Pancreas (tissue), 10 donors: ENCODE data around the gene RBPMS2. TPM values are rescaled to one million over a fixed set of nuclear protein-coding genes. Genes with fewer than 3 reads are reported as not detected.

ENCODE experiments used
- ATAC-seq, 4 donors: fragments of 200-7000 bp; cut with Tn5 transposase; one replicate each; pipeline versions ENCODE4 v1.8.0 to v1.9.1; 2020; ENCODE audit warnings: mild to moderate bottlenecking in 4 of 4, moderate library complexity in 4 of 4
- DNase-seq, 6 donors: peaks; one replicate each; pipeline ENCODE4 v3.0.0-alpha.2; 2020
- FAIRE-seq: peaks from 2 replicates; lab custom pipeline; 2012; peaks lifted over from hg19 to GRCh38; lab: Jason Lieb, UNC
- H3K27ac ChIP-seq, 4 donors: fragments of 200-600 bp; sonication (generic); 1 replicate in 3 of 4; 2 replicates in 1 of 4; pipeline versions ENCODE4 v1.5.0 to v1.8.0; 2020
- H3K27me3 ChIP-seq, 4 donors: fragments of 200-600 bp; one replicate each; pipeline ENCODE4 v1.8.0; 2021
- H3K36me3 ChIP-seq, 3 donors: fragments of 200-600 bp; sonication (generic) in 1 of 3; one replicate each; pipeline versions ENCODE4 v1.5.0 to v1.8.0; 2020 to 2021
- H3K4me1 ChIP-seq, 3 donors: fragments of 200-600 bp; one replicate each; pipeline ENCODE4 v1.8.0; 2021
- H3K4me3 ChIP-seq, 4 donors: fragments of 200-600 bp; sonication (generic) in 2 of 4; one replicate each; pipeline versions ENCODE4 v1.5.0 to v1.8.0; 2020 to 2021
- H3K9me3 ChIP-seq, 4 donors: fragments of 200-600 bp; one replicate each; pipeline ENCODE4 v1.8.0; 2021
- WGBS, 2 donors: extraction: QIAGEN DNeasy Blood & Tissue Kit; methylation state at CpG; one replicate each; pipeline ENCODE4 v1.1.7; 2013; 5-methylcytosine and 5-hydroxymethylcytosine counted together
- intact Hi-C, 3 donors: fragments of 100-400 bp; cut with DNase I; formaldehyde crosslinking; loops; one replicate each; pipeline versions ENCODE4 v1.11.1 to v1.14.2; 2022
- polyA plus RNA-seq, 2 donors: library from polyadenylated mRNA; stranded (reverse); fragments of 200-250 nt; gene quantifications; one replicate each; pipeline ENCODE4 v1.2.3, GENCODE V29; 2013
- total RNA-seq, 6 donors: library from RNA; stranded (reverse); fragmentation: NEBNext Ultra II Directional in 4 of 6; extraction: Animal tissue kit (Norgen Biotek cat#: 25700) in 4 of 6; gene quantifications; one replicate each; pipeline versions ENCODE4 v1.2.1 to v1.2.4, GENCODE V29; 2021 to 2023
- TF ChIP-seq, protein P1 (sequence below), 4 donors: fragments of 200-600 bp; sonication (generic) in 3 of 4; IDR thresholded peaks; one replicate each; pipeline versions ENCODE4 v1.5.0 to v1.8.0; 2021; ENCODE audit warnings: antibody characterized with exemption in 4 of 4
- donor health status: healthy with polysubstance abuse.
- donor health status: DM: no; HTN: no; CAD: no; lungs with moderate emphysema.
- donor health status: DM: no; HTN: no; CAD: no.
- donor health status: control.
- donor health status: control.
- donor health status: Bipolar disorder and iron deficiency.
- donor health status: DM: yes; HTN: yes; CAD: no.
- donor health status: DM: no; HTN: no; CAD: no.
- donor health status: DM: no; HTN: no; CAD: no.
- donor health status: DM: yes; HTN: yes; CAD: no.

The RBPMS2 gene
- total and polyA plus RNA-seq, 8 donors, result 0.52 to 2.3 (median 1.3) TPM

- ATAC-seq (no peak), FAIRE-seq (no peak), DNase-seq (no peak)
- Histone ChIP-seq H3K27ac (no peak overlapping the region), H3K4me1 (no peaks in the 10 kb centered on the region), H3K9me3 (no peaks in the 10 kb centered on the region), H3K36me3 (no peaks in the 10 kb centered on the region), H3K27me3 (no peaks in the 10 kb centered on the region), H3K4me3 (no peak overlapping the region)
- WGBS, 2 donors, result 65 to 74% methylated on average over 5 of the region's 5 CpGs
- intact Hi-C loops, result loop anchor here (5.0 to 10.0 kb wide), 3 partner anchors 77 to 185 kb away; partner anchors contain the start of gene ANKDD1A (in 1 of the 3)
- TF ChIP-seq, protein P1, sequence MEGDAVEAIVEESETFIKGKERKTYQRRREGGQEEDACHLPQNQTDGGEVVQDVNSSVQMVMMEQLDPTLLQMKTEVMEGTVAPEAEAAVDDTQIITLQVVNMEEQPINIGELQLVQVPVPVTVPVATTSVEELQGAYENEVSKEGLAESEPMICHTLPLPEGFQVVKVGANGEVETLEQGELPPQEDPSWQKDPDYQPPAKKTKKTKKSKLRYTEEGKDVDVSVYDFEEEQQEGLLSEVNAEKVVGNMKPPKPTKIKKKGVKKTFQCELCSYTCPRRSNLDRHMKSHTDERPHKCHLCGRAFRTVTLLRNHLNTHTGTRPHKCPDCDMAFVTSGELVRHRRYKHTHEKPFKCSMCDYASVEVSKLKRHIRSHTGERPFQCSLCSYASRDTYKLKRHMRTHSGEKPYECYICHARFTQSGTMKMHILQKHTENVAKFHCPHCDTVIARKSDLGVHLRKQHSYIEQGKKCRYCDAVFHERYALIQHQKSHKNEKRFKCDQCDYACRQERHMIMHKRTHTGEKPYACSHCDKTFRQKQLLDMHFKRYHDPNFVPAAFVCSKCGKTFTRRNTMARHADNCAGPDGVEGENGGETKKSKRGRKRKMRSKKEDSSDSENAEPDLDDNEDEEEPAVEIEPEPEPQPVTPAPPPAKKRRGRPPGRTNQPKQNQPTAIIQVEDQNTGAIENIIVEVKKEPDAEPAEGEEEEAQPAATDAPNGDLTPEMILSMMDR (IDR thresholded peaks at IDR 0.05), result no peak
Observed at GRCh38 chr15:64730151-64730550, 45.2 kb downstream of the RBPMS2 start.

GRCh38 chr15:64720188-64720587 is 55.2 kb downstream of the RBPMS2 start:
- ATAC-seq (peak in 1 of 4 donors; percentile 31), FAIRE-seq (no peak)

GRCh38 chr15:64717735-64718495 is 57.5 kb downstream of the RBPMS2 start:
- DNase-seq (no peak), ATAC-seq (no peak), FAIRE-seq (no peak)
- intact Hi-C loops, result no loop called here
- H3K36me3 ChIP-seq, result no peaks in the 10 kb centered on the region
- H3K9me3 ChIP-seq, result no peaks in the 10 kb centered on the region
- H3K4me1 ChIP-seq, result no peaks in the 10 kb centered on the region
- H3K27me3 ChIP-seq, result no peaks in the 10 kb centered on the region
- H3K27ac ChIP-seq, result peak overlapping the region in 1 of 4 donors; percentile 22
- 73 to 79% methylated on average over 18 of the region's 18 CpGs for WGBS, 2 donors
- H3K4me3 ChIP-seq, result no peak overlapping the region
- TF ChIP-seq, protein P1 (IDR thresholded peaks at IDR 0.05), result no peak

More at GRCh38 chr15:64720188-64720587, 55.2 kb downstream of the RBPMS2 start:
- H3K4me3 ChIP-seq, result no peak overlapping the region
- TF ChIP-seq, protein P1 (IDR thresholded peaks at IDR 0.05), result no peak
- H3K27ac ChIP-seq, result no peak overlapping the region
- no peaks in the 10 kb centered on the region for H3K9me3 ChIP-seq
- 66 to 76% methylated on average over 3 of the region's 3 CpGs for WGBS, 2 donors
- DNase-seq, result no peak
- no peaks in the 10 kb centered on the region for H3K36me3 ChIP-seq
- H3K4me1 ChIP-seq, result no peaks in the 10 kb centered on the region
- no peaks in the 10 kb centered on the region for H3K27me3 ChIP-seq
- intact Hi-C loops, result no loop called here

DNA sequence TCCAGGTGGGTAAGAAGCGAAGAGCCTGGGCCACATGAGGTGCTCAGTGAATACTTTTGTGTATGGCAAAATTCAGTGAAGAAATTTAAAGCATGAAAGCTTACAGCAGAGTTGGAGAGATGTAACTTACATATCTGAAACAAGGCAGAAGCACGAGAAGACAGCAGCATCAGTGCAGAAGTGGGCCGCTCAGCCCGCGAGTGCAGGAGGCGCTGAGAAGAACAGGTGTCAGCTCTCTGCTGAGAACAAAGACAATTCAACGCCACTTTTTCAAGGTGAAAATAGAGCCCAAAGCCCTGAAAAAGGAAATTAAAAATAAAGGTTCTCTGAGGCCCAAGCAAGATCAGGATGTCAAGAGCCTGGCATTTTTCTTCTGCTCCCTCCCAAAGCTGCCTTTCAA is 58.3 kb downstream of the RBPMS2 start:
- ATAC-seq (no peak), FAIRE-seq (no peak), DNase-seq (no peak)
- TF ChIP-seq, protein P1 (IDR thresholded peaks at IDR 0.05), result no peak
- H3K27me3 ChIP-seq, result no peaks in the 10 kb centered on the region
- H3K9me3 ChIP-seq, result no peaks in the 10 kb centered on the region
- no peaks in the 10 kb centered on the region for H3K36me3 ChIP-seq
- intact Hi-C loops, result no loop called here
- WGBS, 2 donors, result 87 to 89% methylated on average over 7 of the region's 7 CpGs
- no peaks in the 10 kb centered on the region for H3K4me1 ChIP-seq
- H3K27ac ChIP-seq, result no peak overlapping the region
- no peak overlapping the region for H3K4me3 ChIP-seq

- no peak for DNase-seq
- TF ChIP-seq, protein P1 (IDR thresholded peaks at IDR 0.05), result no peak
- Histone ChIP-seq H3K4me3 (no peak overlapping the region), H3K9me3 (no peaks in the 10 kb centered on the region), H3K27ac (no peak overlapping the region), H3K27me3 (no peaks in the 10 kb centered on the region), H3K4me1 (no peaks in the 10 kb centered on the region), H3K36me3 (no peaks in the 10 kb centered on the region)
- ATAC-seq, result no peak
- WGBS, 2 donors, result 87 to 94% methylated on average over 2 of the region's 2 CpGs
- intact Hi-C loops, result no loop called here
- no peak for FAIRE-seq
Observed at GRCh38 chr15:64716452-64716851, 58.9 kb downstream of the RBPMS2 start.
